GM12878 (cell line): ENCODE results near the gene LDLRAP1. TPM values are rescaled to one million over a fixed set of nuclear protein-coding genes. Genes with fewer than 3 reads are reported as not detected.

Experiments used
- ATAC-seq: fragments of 200-7000 bp; cut with Tn5 transposase; 3 replicates; pipeline ENCODE4 v1.9.1; 2020; ENCODE audit warnings: mild to moderate bottlenecking, moderate library complexity
- BruUV-seq: library from RNA; stranded (reverse); fragments of 400-500 nt; replicated peaks from 2 replicates; lab custom pipeline; 2021; lab: Mats Ljungman, UMichigan
- CTCF ChIA-PET: fragments of 300-600 bp; sonication (Branson Sonifier 250); formaldehyde crosslinking; extraction: SDS; loops from one replicate; lab custom pipeline; 2021; ENCODE audit warnings: inconsistent platforms; lab: Yijun Ruan, JAX
- POLR2A ChIA-PET: fragments of 350-600 bp; formaldehyde crosslinking; extraction: SDS; loops from one replicate; lab custom pipeline; 2021; ENCODE audit warnings: inconsistent platforms; lab: Charles Lee
- RAD21 ChIA-PET: fragments of 300-600 bp; sonication (Branson Sonifier 250); formaldehyde crosslinking; loops from one replicate; lab custom pipeline; 2023; ENCODE audit warnings: antibody characterized with exemption; ENCODE audit not compliant: unreplicated experiment; lab: Charles Lee
- SMC1A ChIA-PET: fragments of 300-600 bp; sonication (Branson Sonifier 250); formaldehyde crosslinking; loops from one replicate; lab custom pipeline; 2023; ENCODE audit not compliant: unreplicated experiment, uncharacterized antibody; lab: Charles Lee
- DNase-seq: peaks from one replicate; pipeline ENCODE4 v3.0.0-alpha.2; 2011; ENCODE audit warnings: low read depth, low spot score
- FAIRE-seq: peaks from 3 replicates; lab custom pipeline; 2011; peaks lifted over from hg19 to GRCh38; lab: Jason Lieb, UNC
- H2AFZ ChIP-seq: 2 replicates; pipeline ENCODE4 v1.6.0; 2011; ENCODE audit warnings: low read depth, low read length, control low read depth; ENCODE audit not compliant: control insufficient read depth
- H3K27ac ChIP-seq: 2 replicates; pipeline ENCODE4 v1.5.1; 2011; ENCODE audit warnings: control low read depth; ENCODE audit not compliant: control insufficient read depth, insufficient read depth
- H3K27me3 ChIP-seq, 2 experiments: replicated peaks in 1 of 2; 2 replicates each; pipeline versions ENCODE4 v1.6.0 to v1.6.1; 2011; ENCODE audit warnings: low read length in 1 of 2; ENCODE audit not compliant: control insufficient read depth in 2 of 2, insufficient read depth in 2 of 2
- H3K36me3 ChIP-seq, 2 experiments: 2 replicates each; pipeline ENCODE4 v1.5.1; 2011; ENCODE audit warnings: low read length in 1 of 2; ENCODE audit not compliant: control insufficient read depth in 2 of 2, insufficient read depth in 2 of 2
- H3K4me1 ChIP-seq: 2 replicates; pipeline ENCODE4 v1.6.1; 2011; ENCODE audit warnings: mild to moderate bottlenecking, low read length, moderate library complexity, mixed read lengths; ENCODE audit not compliant: control insufficient read depth, insufficient read depth
- H3K4me2 ChIP-seq: 2 replicates; pipeline ENCODE4 v1.6.0; 2011; ENCODE audit warnings: control low read depth; ENCODE audit not compliant: control insufficient read depth, insufficient read depth
- H3K4me3 ChIP-seq: fragments of 200-600 bp; sonication (generic); 2 replicates; pipeline ENCODE4 v1.5.1; 2016
- H3K79me2 ChIP-seq: 2 replicates; pipeline ENCODE4 v1.6.0; 2011; ENCODE audit warnings: low read length; ENCODE audit not compliant: control insufficient read depth, insufficient read depth
- H3K9ac ChIP-seq: 2 replicates; pipeline ENCODE4 v1.8.0; 2011; ENCODE audit warnings: low read length, control low read depth, mixed read lengths; ENCODE audit not compliant: control insufficient read depth, insufficient read depth
- H3K9me3 ChIP-seq: replicated peaks from 3 replicates; pipeline ENCODE4 v1.5.1; 2011; ENCODE audit warnings: mild to moderate bottlenecking, low read length; ENCODE audit not compliant: control insufficient read depth, insufficient read depth
- H4K20me1 ChIP-seq: 2 replicates; pipeline ENCODE4 v1.6.0; 2011; ENCODE audit not compliant: control insufficient read depth, insufficient read depth
- CHD2 ChIP-seq: IDR thresholded peaks from 2 replicates; pipeline ENCODE4 v1.6.1; 2011; ENCODE audit warnings: low read depth, low read length, improper control_type of control experiment, borderline replicate concordance
- CTCF ChIP-seq, 3 experiments: IDR thresholded peaks in 2 of 3; conservative IDR thresholded peaks in 1 of 3; 2 replicates each; pipeline ENCODE4 v1.5.1; 2011; ENCODE audit warnings: low read depth in 3 of 3, low read length in 3 of 3, mild to moderate bottlenecking in 3 of 3, control low read depth in 2 of 3, moderate library complexity in 2 of 3, inconsistent platforms in 1 of 3, mixed read lengths in 1 of 3; ENCODE audit not compliant: control insufficient read depth in 2 of 3, insufficient read depth in 1 of 3; ENCODE audit errors: extremely low read depth in 1 of 3
- IRF5 ChIP-seq: fragments of 450-650 bp; IDR thresholded peaks from 2 replicates; pipeline ENCODE4 v1.6.1; 2017; ENCODE audit warnings: borderline replicate concordance
- ZBTB4 ChIP-seq: fragments of 450-650 bp; formaldehyde crosslinking; IDR thresholded peaks from 2 replicates; pipeline ENCODE4 v1.4.0; 2022; ENCODE audit warnings: mild to moderate bottlenecking, moderate library complexity
- WGBS: methylation state at CpG from one replicate; pipeline ENCODE4 v1.1.6; 2016; ENCODE audit warnings: low lambda C conversion rate; ENCODE audit not compliant: insufficient replicate concordance, insufficient coverage; ENCODE audit errors: missing lambda C conversion rate; 5-methylcytosine and 5-hydroxymethylcytosine counted together
- in situ Hi-C: fragments of 300-500 bp; cut with MboI; formaldehyde crosslinking; loops from 9 replicates; pipeline ENCODE4 v1.14.3; 2018; ENCODE audit warnings: mixed read lengths
- intact Hi-C: fragments of 100-400 bp; cut with micrococcal nuclease; formaldehyde crosslinking; loops from one replicate; pipeline ENCODE4 v1.14.2; 2022; ENCODE audit not compliant: unreplicated experiment
- polyA plus RNA-seq, 11 experiments: library from polyadenylated mRNA; depleted of rRNA in 4 of 11; unstranded in 6 of 11; stranded (reverse) in 5 of 11; fragments of >200 nt; fragmentation: Nextera tagmentation in 4 of 11; fragmentation: Illumina TruSeq in 1 of 11; extraction: Ambion mirVana in 4 of 11; extraction: Trizol in 1 of 11; gene quantifications; 1 replicate in 1 of 11; 2 replicates in 10 of 11; pipeline versions ENCODE4 v1.2.1 to v1.2.3, GENCODE V29; 2011 to 2016; ENCODE audit warnings: inconsistent platforms in 2 of 11, missing spikeins in 2 of 11, low read depth in 1 of 11
- total RNA-seq, 4 experiments: library from RNA; depleted of rRNA in 3 of 4; stranded (reverse); fragments of >200 nt in 3 of 4; fragmentation: Illumina TruSeq in 1 of 4; extraction: Trizol in 1 of 4; gene quantifications; 2 replicates each; pipeline versions ENCODE4 v1.2.1 to v1.2.3, GENCODE V29; 2013 to 2021

LDLRAP1 gene
- total and polyA plus RNA-seq, 10 of the 15 experiments (the other 5 are each of a cell fraction or from before 2014, with no cell fraction given): 0.43 to 37.6 (median 22.0) TPM

DNA sequence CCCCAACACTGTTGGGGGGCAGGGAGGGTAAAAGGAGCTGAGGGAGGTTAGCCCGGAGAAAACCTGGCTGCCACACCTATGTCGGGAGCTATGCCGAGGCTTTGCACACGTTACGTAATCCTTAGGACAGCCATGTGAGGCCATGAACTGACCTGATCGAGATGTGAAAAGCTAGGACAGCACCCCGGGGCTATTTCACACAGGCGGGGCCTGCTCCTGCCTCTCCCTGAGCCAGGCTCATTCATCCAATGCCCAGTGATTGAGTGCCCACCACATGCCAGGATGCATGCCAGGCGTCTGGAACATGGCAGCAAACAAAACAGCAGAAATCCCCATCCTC, 30.2 kb downstream of the LDLRAP1 start:
- no peak for FAIRE-seq
- no peak overlapping the region for H2AFZ ChIP-seq
- CTCF ChIA-PET: interaction anchor here (1.1 to 2.0 kb wide), 3 partner anchors 18 to 87 kb away, joined by 3 to 12 read pairs (median 8); no protein-coding TSS in a partner anchor
- TF ChIP-seq CHD2 (no peak), CTCF (IDR thresholded peaks at IDR 0.05 in 2 of 3, conservative IDR thresholded peaks at IDR 0.05 in 1 of 3; ENCODE audit: control insufficient read depth in 2 of 3, extremely low read depth in 1 of 3, insufficient read depth in 1 of 3, low read depth in 3 of 3, low read length in 3 of 3) (no peak), ZBTB4 (CRISPR knock-in tag) (no peak), IRF5 (no peak)
- TF ChIP-seq, all 136 proteins: peak for 0
- ChIA-PET POLR2A (no interaction called here), RAD21 (no interaction called here), SMC1A (interaction anchor here (1.1 to 1.3 kb wide), 2 partner anchors 23 to 25 kb away, joined by 3 to 5 read pairs; no protein-coding TSS in a partner anchor)
- ATAC-seq (no peak), DNase-seq (no peak)
- H3K4me1 ChIP-seq: no peaks in the 10 kb centered on the region
- H3K27me3 ChIP-seq: no peaks in the 10 kb centered on the region
- in situ Hi-C loops (no loop called here), intact Hi-C loops (no loop called here)
- H3K27ac ChIP-seq: no peak overlapping the region
- 78% methylated on average over 9 of the region's 9 CpGs for WGBS
- BruUV-seq: no TSS peak
- no peaks in the 10 kb centered on the region for H3K9me3 ChIP-seq
- no peak overlapping the region for H3K4me2 ChIP-seq
- H3K9ac ChIP-seq: no peak overlapping the region
- no peaks in the 10 kb centered on the region; the same call in 1 of the 2 replicates for H4K20me1 ChIP-seq
- no peaks in the 10 kb centered on the region for H3K36me3 ChIP-seq
- H3K4me3 ChIP-seq: no peak overlapping the region
- no peaks in the 10 kb centered on the region for H3K79me2 ChIP-seq
